HEK293T (cell line): ENCODE results near the gene SAA2.

ENCODE experiments used
- BHLHE40 ChIP-seq: fragments of 450-650 bp; IDR thresholded peaks from 2 replicates; pipeline ENCODE4 v1.6.1; 2016; ENCODE audit warnings: mild to moderate bottlenecking, moderate library complexity, borderline replicate concordance
- FOXA1 ChIP-seq: fragments of 450-650 bp; IDR thresholded peaks from 2 replicates; pipeline ENCODE4 v1.6.1; 2016; ENCODE audit warnings: mild to moderate bottlenecking
- FOXK2 ChIP-seq: fragments of 450-650 bp; IDR thresholded peaks from 2 replicates; pipeline ENCODE4 v1.6.1; 2016; ENCODE audit warnings: mild to moderate bottlenecking
- FOXM1 ChIP-seq: fragments of 450-650 bp; IDR thresholded peaks from 2 replicates; pipeline ENCODE4 v1.6.1; 2017; ENCODE audit warnings: mild to moderate bottlenecking, borderline replicate concordance
- HDGF ChIP-seq: fragments of 450-650 bp; IDR thresholded peaks from 2 replicates; pipeline ENCODE4 v1.6.1; 2017; ENCODE audit warnings: antibody characterized with exemption, borderline replicate concordance
- PKNOX1 ChIP-seq: fragments of 450-650 bp; IDR thresholded peaks from 2 replicates; pipeline ENCODE4 v1.6.1; 2016
- SP1 ChIP-seq: fragments of 450-650 bp; IDR thresholded peaks from 2 replicates; pipeline ENCODE4 v1.6.1; 2017
- TARDBP ChIP-seq: fragments of 450-650 bp; IDR thresholded peaks from 2 replicates; pipeline ENCODE4 v1.6.1; 2016

- TF ChIP-seq PKNOX1 = no peak
- TF ChIP-seq TARDBP = no peak
- TF ChIP-seq FOXA1 = no peak
- TF ChIP-seq FOXM1 = no peak
- no peak for TF ChIP-seq SP1
- TF ChIP-seq BHLHE40 = no peak
- no peak for TF ChIP-seq HDGF
- no peak for TF ChIP-seq FOXK2
Observed at GRCh38 chr11:18254781-18255361, 6.4 kb upstream of the SAA2 start.
